HepG2 (cell line): ENCODE results near the gene PLEKHA5.
"Not testable (repeated sequence)": the region's sequence is repeated elsewhere in the genome, so short reads cannot be mapped to it uniquely, and the experiment has no call there.

Experiments
- CTCF ChIP-seq: sonication (generic); formaldehyde crosslinking; IDR thresholded peaks from 2 replicates; pipeline ENCODE4 v1.5.0; 2020; ENCODE audit warnings: mild to moderate bottlenecking, missing genetic modification reagents, moderate library complexity
- ELF4 ChIP-seq: sonication (generic); formaldehyde crosslinking; IDR thresholded peaks from 2 replicates; pipeline ENCODE4 v1.5.0; 2020; ENCODE audit warnings: missing genetic modification reagents, mild to moderate bottlenecking, moderate library complexity, borderline replicate concordance
- ZNF225 ChIP-seq: sonication (generic); formaldehyde crosslinking; IDR thresholded peaks from 2 replicates; pipeline ENCODE4 v1.4.0; 2020; ENCODE audit warnings: mild to moderate bottlenecking, missing genetic modification reagents

- TF ChIP-seq CTCF; ZNF225 (CRISPR knock-in tag); ELF4 (CRISPR knock-in tag): not testable (repeated sequence)
Observed at GRCh38 chr12:19305621-19306020, 176.1 kb downstream of the PLEKHA5 start.
